Stimulated activated CD4-positive, alpha-beta T cell treated with anti-CD3 and anti-CD28 coated beads, Interleukin-4, amount 100 ng/mL, for 24 hours (primary cell): ENCODE data around the gene SH3GLB1.
"Not testable (repeated sequence)": the region's sequence is repeated elsewhere in the genome, so short reads cannot be mapped to it uniquely, and the experiment has no call there.

Experiments
- DNase-seq: peaks from one replicate; pipeline ENCODE4 v3.0.0-alpha.2; 2020

SH3GLB1 gene

DNA sequence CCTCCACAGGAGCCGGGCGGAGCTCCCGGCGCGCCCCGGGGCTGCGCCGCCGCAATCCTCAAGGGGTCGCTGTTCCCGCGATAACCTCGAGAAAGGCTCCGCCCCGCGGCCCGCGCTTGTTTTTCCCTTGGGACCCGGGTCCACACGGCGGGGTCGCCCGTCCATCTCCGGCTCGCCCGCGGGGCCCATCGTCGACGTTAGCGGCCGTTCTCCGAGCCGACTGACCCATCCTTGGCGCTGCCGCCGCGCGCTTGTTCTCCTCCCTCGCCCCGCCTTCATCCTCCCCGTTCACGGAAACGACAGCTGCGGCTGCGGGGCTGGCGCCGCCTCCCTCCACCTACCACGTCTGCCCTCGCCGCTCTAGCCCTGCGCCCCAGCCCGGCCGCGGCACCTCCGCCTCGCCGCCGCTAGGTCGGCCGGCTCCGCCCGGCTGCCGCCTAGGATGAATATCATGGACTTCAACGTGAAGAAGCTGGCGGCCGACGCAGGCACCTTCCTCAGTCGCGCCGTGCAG is at the start of gene SH3GLB1:
Gene SH3GLB1 (plus strand): TSS at position 119 of the 514 bp plus-strand sequence. CDS start 324 bp downstream, at position 443.
- DNase-seq, result peak; percentile 89

DNA sequence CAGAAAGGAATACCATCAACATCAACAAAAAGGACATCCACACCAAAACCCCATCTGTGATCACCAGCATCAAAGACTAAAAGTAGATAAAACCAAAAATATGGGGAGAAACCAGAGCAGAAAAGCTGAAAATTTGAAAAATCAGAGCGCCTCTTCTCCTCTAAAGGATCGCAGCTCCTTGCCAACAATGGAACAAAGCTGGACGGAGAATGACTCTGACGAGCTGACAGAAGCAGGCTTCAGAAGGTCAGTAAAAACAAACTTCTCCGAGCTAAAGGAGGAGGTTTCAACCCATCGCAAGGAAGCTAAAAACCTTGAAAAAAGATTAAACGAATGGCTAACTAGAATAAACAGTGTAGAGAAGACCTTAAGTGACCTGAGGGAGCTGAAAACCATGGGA is 46.0 kb upstream of the SH3GLB1 start:
- not testable (repeated sequence) for DNase-seq

DNA sequence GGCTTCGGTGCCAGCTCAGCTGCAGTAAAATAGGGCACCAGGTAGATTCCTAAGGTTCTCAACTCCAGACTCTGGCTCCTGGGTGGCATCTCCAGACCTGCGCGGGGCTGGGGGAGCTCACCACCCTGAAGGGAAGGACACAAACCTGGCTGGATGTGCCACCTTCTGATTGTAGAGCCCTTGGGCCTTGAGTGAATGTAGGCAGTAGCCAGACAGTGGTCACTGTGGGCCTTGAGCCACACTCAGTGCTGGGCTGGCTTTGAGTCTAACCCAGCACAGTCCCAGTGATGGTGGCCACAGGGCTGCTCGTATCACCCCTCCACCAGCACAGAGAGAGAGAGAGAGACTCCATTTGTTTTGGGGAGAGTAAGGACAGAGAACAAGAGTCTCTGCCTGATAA is 38.0 kb upstream of the SH3GLB1 start:
- DNase-seq, result no peak

DNA sequence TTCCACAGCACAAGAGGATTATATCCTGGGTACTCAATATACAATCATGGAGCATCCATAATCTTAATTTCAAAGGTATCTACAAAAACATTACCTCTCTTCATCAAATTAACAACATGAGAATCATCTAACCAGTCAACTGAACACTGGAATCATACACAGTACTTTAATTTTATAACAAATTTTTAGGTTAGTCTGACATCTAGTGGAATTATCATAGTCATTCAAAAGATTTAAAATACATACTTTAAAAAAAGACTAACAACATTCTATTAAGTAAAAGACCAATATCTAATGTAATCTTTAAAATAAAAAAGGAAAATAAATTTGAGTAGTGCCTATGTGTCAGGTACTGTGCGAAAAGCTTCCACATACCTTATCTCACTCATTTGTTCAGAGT is 16.8 kb upstream of the SH3GLB1 start:
- no peak for DNase-seq

DNA sequence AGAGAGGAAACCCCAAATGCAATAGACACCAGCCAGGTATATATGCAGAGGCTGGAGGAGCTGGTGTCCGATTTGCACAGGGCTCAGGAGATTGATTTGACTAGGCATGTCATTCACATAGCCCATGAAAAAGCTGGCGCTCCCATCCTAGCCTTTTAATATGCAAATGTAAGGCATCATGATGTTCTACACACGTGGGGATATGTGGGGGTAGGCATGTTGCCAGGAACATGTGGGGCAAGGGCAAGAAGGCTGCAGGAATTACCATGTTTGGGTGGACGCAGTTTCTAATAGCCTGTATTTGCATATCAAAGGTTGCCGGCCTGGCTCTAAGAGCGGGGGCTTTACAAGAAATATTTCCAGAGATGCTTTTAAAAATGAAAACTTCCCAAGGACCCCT is 11.7 kb upstream of the SH3GLB1 start:
- no peak for DNase-seq

DNA sequence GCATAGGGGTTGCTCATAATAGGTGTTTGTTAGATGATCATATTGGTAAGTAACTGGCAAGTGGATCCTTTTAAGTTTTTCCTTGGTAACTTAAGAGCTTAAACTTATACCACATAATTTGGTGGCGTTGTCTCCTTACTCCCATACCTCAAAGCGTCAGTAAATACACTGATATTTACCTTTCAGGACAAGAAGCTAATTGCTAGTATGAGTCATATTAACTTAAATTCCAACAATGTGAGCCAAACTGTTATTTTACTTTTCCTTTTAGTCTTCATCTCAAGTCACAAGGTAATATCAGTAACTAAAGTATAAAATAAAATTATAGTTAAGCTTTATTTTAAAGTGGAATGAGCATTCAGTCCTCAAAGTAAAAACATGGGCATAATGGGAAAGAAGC is 9.0 kb upstream of the SH3GLB1 start:
- no peak for DNase-seq

DNA sequence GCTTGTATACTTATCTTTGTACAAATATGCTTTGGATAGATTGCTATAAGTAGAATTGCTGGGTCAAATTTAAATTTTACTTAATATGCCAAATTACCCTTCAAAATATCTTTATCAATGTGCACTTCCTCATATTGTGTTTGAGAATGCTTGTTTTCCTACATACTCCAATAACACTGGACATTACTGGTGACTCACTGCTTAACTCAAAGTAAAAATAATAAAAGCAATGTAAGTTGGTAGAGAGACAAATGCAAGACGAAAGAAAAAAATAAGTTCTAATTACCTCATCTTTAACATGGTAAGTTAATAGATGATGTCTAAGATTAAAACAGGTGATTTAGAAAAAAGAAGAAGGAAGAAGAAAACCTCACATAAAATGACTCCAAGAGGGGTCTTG is 7.9 kb upstream of the SH3GLB1 start:
- DNase-seq, result no peak

DNA sequence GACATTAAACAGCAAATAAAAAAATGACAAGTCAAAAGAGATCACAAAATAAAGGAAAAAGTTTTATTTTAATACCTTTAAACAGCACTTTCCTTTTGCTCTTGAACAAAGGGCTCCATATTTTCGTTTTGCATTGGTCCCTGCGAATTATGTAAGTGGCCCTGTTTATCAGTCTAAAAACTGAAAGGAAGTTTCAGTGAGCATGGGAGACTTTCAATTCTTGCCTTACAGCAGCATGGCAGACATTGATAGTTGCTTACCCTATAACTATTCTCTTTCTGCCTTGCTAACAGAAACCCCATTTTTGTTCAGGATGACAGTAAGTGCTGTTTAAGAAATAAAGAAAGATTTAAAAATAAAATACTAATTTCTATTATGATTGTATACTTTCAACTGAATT is 5.2 kb upstream of the SH3GLB1 start:
- DNase-seq, result no peak

DNA sequence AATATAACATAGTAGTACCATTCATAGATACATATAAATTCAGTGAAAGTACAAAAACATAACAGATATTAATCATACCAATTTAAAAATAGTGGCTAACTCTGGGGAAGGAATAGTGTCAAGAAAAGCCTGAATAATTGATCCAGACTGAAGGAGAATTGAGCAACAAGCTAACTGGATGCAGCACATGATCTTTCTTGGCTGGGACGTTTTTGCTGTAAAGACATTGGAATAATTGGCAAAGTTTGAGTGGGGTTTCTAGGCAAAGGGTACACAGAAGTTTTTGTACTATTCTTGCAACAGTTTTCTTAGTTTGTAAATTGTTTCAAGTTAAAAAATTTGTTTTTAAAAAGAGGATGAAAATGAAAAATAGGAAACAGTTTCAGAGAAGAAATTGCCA is 2.6 kb upstream of the SH3GLB1 start:
- DNase-seq, result no peak

DNA sequence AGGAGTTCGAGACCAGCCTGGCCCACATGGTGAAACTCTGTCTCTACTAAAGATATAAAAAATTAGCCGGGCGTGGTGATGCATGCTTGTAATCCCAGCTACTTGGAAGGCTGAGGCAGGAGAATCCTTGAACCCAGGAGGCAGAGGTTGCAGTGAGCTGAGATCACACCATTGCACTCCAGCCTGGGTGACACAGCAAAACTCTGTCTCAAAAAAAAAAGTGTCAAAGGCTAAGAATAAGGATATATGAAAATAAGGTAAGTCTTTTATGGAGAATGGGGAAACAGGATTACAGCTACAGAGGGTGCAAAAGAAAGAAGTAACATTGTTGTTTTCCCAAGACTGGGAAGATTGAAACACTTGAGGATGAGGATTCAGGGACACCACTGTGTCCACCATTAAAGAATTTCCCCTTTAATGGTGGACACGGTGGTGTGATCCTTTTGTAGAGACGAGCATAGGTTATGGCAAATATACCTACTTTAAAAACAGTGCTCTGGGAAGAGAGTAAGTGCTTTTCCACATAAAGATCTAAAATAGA is 1.4 kb upstream of the SH3GLB1 start:
- not testable (repeated sequence) for DNase-seq

DNA sequence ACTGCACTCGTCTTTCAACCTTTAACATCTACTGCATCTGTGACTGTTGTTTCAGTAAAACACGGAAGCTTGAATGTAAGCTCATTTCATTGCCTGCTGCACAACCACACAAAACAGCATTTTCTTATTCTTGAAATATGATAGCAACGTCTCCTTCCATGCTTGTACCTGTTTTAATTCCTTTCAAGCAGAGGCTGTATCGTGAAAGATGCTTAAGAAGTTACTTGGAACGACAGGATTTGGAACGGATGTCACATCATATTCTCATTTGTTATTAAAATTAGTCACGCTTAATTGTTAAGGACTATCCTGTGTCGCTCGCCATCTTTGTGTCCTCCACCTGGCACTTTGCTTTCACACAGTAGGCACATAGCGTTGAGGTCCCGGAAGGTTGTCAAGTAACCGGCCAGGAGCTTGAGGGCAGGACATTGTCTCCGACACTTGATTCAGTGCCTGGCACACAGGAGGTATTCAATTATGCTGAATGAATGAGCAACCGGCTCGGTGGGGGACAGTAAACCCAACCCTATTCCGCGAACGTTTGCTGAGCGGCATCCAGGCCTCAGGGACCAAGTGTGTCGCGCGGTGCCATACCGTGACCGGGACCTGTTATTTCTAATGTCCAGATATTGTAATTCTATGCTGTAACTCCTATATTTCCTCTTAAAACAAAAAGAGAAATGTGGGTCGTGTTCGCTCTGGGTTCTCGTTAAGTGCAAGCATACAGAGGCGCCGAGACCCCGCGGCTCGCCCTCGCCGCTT is 499 bp upstream of the SH3GLB1 start:
- peak; percentile 57 for DNase-seq

DNA sequence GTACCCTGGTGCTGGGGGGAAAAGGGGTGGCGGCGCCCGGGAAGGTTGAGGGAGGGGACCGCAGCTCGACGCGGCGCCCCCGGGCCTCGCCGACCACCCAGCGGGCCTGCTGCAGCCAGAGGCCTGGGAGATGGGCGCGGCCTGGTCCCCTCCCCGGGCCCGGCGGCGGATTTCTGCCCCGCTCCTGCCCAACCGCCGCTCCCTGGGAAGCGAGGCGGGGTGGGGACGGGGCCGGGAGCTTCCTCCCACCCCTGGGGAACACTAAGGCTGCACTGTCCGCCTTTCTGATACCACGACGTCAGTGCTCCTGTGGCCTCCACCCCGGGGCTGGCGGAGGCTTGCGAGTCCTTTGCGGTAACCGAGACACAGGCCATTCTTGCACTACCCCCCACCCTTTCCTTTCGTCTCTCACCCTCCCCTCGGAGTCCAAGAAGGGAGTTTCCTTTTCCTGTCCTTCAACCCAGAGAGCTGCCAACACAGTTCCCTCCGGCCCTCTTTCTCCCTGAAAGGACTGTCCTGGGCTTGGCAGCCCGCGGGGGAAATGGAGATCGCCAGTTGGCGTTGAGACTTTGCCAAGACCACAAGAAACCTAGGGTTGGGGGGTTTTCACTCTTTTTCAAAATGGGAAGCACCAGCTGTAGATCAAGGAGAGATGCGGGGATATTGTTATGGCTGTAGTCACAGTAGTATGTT is 742 bp downstream of the SH3GLB1 start:
- peak; percentile 26 for DNase-seq

DNA sequence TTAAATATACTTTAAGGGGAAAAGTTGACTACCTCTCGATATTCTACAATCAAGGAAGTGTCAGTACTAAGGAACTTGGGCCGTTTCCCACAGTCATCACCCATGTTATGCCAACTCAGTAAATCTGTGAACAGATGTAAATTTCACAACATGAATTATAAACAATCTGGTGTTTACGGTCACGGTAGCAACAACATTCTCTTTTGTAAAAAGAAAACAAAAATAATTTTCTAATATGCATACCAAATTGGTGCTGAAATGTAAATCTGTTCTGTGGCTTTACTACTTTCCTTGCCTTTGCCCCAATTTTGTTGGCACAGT is 1.2 kb downstream of the SH3GLB1 start:
- no peak for DNase-seq

DNA sequence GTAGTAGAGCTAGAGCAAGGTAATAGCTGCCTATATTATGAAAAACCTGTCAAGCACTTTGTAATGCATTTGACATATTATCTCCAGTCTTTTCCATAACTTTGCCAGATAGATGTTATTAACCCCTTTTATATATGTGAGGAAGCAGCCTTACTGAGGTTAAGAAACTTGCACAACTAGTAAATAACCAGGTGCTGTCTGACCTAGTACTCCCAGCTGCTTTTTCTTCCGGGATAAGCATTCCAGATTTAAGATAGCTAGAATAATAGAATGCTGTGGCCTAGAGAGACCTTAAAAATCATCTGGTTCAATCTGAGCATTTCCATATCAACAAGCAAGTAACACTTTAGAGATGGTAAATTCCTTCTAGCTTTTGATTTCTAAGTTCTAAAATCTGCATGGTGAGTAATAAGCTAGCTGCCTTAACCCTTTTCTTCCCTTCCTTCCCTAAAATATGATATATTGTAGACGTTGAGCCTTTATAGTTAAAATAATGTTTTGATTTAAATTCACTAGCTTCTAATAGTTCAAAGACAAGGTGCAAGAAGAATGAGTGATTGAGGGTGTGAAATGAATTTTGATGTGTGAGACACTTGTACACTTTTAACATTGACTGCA is 1.8 kb downstream of the SH3GLB1 start:
- no peak for DNase-seq

DNA sequence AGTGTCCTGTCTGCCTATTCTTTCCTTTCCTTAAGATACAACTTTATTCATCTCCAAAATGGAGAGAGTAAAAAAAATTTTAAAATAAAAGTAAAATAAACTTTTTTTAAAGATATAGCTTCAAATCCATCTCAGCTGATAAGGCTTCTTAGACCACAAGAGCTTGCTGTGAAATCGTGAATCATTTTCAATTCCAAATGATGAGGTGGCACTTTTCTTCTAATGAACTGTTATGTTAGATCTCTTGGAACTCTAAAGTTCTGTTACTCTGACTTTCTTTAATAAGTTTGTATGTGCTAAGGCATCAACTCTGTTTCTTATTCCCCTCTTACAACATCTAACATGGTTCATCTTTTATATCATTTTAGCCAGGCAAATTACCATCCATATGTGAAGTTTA is 4.5 kb downstream of the SH3GLB1 start:
- no peak for DNase-seq

DNA sequence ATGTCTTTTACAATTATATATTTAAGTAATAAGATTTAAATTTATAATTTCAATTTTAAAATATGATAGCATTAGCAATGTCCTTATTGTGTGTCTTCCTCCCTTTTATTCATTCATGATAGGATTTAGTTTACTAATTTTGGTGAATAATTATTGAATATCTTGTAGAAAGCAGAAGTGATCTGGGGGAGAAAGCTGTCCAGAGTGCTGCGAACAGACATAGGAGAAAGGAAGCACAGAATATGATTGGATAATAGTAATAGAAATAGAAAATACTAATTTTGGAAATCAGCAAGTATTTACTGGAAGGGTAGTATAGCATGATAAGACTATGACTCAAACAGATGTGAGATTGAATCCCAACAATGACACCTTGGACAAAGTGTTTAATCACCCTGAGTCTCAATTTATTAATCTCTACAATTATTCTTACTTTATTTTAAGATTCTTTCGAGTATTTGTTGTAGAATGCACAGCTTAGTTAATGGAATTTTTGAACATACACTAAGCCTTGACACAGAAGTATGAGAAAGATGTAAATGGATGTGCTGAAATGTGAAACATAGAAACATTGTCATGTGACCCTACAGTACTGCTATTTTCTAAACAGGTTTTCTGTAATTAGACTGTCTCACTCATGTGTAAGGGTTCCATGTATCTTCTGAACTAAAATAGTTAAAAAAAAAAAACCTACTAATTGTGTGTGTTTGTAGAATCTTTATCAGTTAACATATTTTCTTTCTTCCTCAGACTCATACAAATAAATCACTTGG is 7.9 kb downstream of the SH3GLB1 start:
- DNase-seq, result no peak

DNA sequence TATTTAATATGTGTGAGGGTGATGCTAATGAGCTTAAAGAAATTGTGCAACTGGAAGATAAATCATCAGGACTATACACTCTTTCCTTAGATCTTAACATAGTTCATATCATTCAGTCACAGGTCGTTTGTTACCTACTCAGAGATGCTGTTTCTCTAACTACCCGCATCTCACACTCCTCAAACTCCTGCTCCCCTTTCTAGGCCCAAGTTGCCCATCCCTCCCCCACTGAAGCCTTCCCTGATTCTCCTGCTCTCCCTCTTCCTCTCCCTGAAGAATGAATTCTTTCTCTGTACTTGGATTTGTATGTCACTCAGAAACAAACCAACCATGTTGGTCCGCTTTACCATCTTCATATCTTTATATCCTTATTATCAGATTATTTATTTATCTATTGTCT is 9.1 kb downstream of the SH3GLB1 start:
- DNase-seq, result no peak

DNA sequence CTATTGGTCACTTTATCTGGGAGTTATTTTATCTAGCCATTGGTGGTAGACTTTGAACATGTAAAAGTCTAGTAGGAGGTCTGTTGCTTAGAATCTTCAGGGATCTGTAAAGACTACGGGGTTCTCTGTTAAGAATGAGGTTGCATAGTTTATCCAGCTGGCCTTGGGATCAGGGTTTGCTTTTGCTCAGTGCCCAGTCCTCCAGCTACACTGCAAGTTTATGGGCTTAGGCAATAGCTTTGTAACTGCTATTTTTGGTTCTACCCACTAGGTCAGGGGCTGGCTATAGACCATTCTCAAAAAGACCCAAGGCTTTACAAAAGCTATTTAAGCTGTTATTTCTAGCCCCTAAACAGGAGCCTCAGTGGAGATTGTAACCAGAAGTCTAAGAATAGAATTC is 9.8 kb downstream of the SH3GLB1 start:
- no peak for DNase-seq

DNA sequence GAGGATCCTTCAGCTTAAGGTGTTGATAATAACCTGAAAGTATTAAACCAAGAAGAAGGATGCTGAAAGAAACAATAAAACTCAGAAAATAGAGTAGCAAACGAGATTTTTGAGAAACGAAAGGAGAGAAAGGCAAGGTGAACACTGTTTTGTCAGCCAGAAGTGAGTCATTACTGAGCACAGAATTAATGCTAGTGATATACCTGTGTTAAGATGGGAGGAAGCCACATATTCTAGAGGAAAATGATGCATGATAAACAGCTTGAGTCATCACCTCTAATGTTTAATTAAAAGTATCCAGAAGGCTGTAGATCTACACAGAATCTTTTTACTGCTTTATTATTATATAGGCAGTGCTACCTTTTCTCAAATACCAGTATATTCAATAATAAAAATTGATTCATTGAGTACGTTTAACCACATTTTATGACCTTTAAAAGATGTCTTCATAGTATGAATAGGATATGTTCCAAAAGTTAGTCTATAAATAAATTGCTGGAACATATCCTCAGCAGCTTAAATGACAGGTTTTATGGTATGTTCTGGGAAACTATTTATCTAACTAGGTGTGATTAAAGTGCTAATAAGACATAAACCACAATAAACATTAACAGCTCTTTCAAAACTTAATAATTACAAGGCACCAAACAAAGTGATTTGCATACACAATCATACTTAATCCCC is 10.3 kb downstream of the SH3GLB1 start:
- DNase-seq, result no peak

DNA sequence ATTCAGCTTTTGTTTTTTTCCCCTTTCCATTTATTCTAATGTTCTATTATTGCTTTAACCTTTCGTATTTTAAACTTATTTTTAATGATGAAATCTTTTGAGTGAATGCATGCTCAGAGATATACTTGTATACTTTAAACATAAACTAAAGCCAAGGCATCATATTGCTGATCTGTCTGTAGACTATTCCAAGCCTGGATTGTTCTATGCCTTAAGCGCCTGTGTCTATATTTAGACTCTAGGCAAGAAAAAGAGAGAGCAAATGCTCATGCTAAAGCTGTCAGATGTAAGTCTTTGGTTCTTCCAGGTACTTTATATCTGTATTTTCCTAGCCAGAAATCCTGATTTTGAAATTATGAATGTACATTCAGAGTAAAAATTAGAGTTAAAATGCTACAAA is 14.4 kb downstream of the SH3GLB1 start:
- DNase-seq, result no peak

DNA sequence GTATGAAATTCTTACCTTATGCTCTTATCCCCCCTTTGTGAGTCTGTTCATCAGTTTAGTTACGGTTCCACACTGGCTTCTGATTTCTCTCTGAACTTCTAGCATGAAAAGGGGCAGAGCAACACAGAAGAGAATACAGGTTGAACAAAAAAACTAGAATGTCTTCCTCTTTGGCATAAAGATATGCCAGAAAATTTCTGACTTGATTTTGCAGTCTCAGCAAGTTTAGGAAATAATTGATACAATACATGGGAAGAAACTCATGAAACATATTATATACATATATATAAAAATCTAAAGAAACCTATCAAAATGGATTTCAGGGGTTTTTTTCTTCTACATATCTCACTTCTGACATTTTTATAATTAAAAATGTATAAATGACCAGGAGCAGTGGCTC is 27.0 kb downstream of the SH3GLB1 start:
- no peak for DNase-seq

DNA sequence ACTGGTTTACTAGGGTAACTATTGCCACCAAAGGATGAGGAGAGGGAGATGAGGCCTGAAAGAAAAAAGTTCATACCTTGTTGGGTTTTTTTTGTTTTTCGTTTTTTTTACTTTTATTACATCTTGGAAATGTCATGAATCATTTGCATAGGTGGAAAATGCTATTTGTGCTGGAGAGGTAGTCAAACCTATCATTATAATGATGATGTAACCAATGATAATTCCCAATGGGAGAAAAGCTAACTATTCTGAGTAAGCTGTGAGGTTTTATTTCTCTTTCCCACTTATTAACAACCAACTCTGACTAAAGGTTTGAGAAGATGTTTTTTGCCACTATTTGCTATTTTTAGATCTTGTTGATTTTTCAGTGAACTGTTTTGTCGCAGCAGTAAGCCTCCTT is 29.0 kb downstream of the SH3GLB1 start:
- DNase-seq, result no peak
